Measurements from ENCODE around the gene NFATC1.

The NFATC1 gene

GRCh38 chr18:79383388-79384056 is 12.2 kb upstream of the NFATC1 start:
- in situ Hi-C loops (cut with HindIII; ENCODE audit: low sequenced_read_pairs) = loop anchor here (10.0 kb wide), 1 partner anchor 331 kb away; no protein-coding TSS in a partner anchor
- TF ChIP-seq, protein P1, sequence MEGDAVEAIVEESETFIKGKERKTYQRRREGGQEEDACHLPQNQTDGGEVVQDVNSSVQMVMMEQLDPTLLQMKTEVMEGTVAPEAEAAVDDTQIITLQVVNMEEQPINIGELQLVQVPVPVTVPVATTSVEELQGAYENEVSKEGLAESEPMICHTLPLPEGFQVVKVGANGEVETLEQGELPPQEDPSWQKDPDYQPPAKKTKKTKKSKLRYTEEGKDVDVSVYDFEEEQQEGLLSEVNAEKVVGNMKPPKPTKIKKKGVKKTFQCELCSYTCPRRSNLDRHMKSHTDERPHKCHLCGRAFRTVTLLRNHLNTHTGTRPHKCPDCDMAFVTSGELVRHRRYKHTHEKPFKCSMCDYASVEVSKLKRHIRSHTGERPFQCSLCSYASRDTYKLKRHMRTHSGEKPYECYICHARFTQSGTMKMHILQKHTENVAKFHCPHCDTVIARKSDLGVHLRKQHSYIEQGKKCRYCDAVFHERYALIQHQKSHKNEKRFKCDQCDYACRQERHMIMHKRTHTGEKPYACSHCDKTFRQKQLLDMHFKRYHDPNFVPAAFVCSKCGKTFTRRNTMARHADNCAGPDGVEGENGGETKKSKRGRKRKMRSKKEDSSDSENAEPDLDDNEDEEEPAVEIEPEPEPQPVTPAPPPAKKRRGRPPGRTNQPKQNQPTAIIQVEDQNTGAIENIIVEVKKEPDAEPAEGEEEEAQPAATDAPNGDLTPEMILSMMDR (IDR thresholded peaks at IDR 0.05; ENCODE audit: low read depth, low read length, missing control alignments) = no peak
- DNase-seq (ENCODE audit: low read depth) = no peak
- no peak overlapping the region for H3K4me3 ChIP-seq (ENCODE audit: low read depth, low read length)

DNA sequence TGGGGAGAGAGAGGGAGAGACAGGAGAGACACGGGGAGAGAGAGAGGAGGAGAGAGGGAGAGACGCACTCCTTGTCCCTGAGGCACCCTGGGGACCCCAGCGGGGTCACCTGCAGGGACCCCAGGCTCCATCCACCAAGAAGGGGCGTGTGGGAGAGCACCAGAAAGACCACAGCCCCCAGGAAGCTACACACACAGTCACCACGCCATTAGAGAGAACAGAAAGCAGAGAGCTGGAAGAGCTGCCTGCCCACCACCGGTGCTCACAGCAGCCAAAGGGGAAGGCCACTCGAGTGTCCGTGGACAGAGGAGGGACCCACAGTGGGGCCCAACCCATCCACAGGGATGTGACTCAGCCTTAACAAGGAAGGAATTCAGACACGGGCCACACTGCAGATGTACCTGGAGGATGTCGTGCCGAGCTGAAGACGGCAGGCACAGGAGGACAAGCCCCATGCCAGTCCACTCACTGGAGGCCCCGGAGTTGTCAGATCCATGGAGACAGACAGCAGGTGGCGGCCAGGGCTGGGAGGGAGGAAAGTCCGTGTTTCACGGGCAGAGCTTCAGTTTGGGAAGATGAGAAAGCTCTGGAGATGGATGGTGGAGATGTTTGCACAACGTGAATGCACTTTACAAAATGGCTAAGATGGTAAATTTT is 11.5 kb upstream of the NFATC1 start:
- TF ChIP-seq, protein P1 (IDR thresholded peaks at IDR 0.05; ENCODE audit: low read depth, low read length, missing control alignments) = no peak
- H3K4me3 ChIP-seq (ENCODE audit: low read depth, low read length) = no peak overlapping the region
- in situ Hi-C loops (cut with HindIII; ENCODE audit: low sequenced_read_pairs) = loop anchor here (10.0 kb wide), 1 partner anchor 331 kb away; no protein-coding TSS in a partner anchor
- no peak for DNase-seq (ENCODE audit: low read depth)

GRCh38 chr18:79384834-79385233 is 10.9 kb upstream of the NFATC1 start:
- DNase-seq (ENCODE audit: low read depth) = no peak
- in situ Hi-C loops (cut with HindIII; ENCODE audit: low sequenced_read_pairs) = loop anchor here (5.0 to 10.0 kb wide), 3 partner anchors 152 to 330 kb away; no protein-coding TSS in a partner anchor
- no peak overlapping the region for H3K4me3 ChIP-seq (ENCODE audit: low read depth, low read length)
- TF ChIP-seq, protein P1 (IDR thresholded peaks at IDR 0.05; ENCODE audit: low read depth, low read length, missing control alignments) = no peak

GRCh38 chr18:79385326-79385707 is 10.4 kb upstream of the NFATC1 start:
- TF ChIP-seq, protein P1 (IDR thresholded peaks at IDR 0.05; ENCODE audit: low read depth, low read length, missing control alignments) = no peak
- no peak overlapping the region for H3K4me3 ChIP-seq (ENCODE audit: low read depth, low read length)
- in situ Hi-C loops (cut with HindIII; ENCODE audit: low sequenced_read_pairs) = loop anchor here (5.0 to 10.0 kb wide), 3 partner anchors 152 to 329 kb away; no protein-coding TSS in a partner anchor
- DNase-seq (ENCODE audit: low read depth) = no peak

- in situ Hi-C loops (cut with HindIII; ENCODE audit: low sequenced_read_pairs) = loop anchor here (5.0 to 10.0 kb wide), 3 partner anchors 151 to 329 kb away; no protein-coding TSS in a partner anchor
These were observed 9.9 kb upstream of the NFATC1 start for GRCh38 chr18:79385708-79386341.

DNA sequence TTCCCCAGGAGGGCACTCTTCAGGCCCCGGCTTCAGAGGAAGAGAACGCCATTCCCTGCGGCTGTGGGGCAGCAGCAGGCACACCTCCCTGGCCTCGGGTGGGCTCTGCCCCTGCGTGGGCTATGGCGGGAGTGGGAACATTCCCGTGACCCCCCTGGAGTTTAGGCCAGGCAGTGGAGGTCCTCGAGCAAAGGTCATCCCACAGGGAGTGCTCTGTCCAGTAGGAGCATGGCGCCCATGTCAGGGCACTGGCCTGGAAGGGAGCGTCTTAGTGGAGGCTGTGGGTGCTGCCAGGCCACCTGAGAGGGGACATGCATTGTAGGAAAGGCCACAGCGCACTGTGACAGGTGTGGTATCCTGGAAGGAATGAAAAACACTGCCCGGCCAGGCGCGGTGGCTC is 9.2 kb upstream of the NFATC1 start:
- H3K4me3 ChIP-seq (ENCODE audit: low read depth, low read length) = no peak overlapping the region
- TF ChIP-seq, protein P1 (IDR thresholded peaks at IDR 0.05; ENCODE audit: low read depth, low read length, missing control alignments) = no peak
- in situ Hi-C loops (cut with HindIII; ENCODE audit: low sequenced_read_pairs) = loop anchor here (5.0 to 10.0 kb wide), 3 partner anchors 151 to 328 kb away; no protein-coding TSS in a partner anchor
- no peak for DNase-seq (ENCODE audit: low read depth)

More at GRCh38 chr18:79385708-79386341, 9.9 kb upstream of the NFATC1 start:
- no peak for DNase-seq (ENCODE audit: low read depth)
- TF ChIP-seq, protein P1 (IDR thresholded peaks at IDR 0.05; ENCODE audit: low read depth, low read length, missing control alignments) = no peak
- no peak overlapping the region for H3K4me3 ChIP-seq (ENCODE audit: low read depth, low read length)

All from astrocyte of the cerebellum (primary cell).